ENCODE measurements around the gene SYT1.
"Not testable (repeated sequence)": the region's sequence is repeated elsewhere in the genome, so short reads cannot be mapped to it uniquely, and the experiment has no call there.

The SYT1 gene

DNA sequence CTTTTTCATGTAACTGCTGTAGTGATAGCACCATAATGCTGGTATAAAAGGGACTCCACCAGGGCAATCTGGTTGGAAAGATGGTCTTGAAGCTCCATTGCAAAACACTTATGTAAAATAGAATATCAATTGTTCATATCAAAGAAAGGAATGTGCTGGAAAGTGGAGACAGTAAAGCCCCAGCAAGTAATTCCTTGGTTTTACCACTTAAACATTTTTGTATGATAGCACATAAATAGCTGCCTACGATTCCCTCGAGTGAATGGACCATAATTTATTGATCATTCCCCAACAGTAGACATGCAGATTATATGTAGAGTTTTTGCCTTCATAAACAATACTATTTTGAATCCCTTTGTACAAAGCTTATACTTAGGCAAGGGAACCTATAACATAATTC, 550.7 kb downstream of the SYT1 start:
- DNase-seq, result no peak

DNA sequence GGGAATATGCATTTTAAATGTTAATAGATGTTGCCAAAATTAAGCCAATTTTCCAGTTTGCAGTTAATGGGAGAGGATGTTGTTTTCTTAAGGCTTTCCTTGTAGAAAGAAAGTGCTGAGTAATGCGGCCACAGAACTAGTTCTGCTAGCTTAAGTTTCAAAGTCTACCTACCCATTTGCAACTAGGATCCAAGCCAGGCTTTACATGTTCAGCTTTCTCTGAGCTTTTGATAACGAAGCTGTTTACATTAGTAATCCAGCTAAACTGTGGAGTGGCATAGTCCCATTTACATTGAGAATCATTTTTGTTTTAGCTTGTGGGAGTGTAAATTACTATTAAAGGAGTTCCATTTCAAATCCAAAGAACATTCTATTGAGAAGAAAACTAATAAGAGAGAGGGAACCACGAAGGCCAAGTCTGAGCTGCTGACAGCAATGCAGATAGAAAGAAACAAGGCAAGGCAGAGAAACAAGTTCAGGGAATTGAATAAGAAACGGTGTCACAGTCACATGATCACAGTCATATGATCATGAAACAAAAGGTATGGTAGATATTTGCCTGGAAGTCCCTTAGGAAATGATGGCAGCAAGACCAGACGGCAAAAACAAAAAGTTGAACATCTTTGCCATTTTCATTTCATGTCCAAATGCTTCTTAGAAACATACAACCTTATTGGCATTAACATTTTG, 551.3 kb downstream of the SYT1 start:
- DNase-seq, result no peak

DNA sequence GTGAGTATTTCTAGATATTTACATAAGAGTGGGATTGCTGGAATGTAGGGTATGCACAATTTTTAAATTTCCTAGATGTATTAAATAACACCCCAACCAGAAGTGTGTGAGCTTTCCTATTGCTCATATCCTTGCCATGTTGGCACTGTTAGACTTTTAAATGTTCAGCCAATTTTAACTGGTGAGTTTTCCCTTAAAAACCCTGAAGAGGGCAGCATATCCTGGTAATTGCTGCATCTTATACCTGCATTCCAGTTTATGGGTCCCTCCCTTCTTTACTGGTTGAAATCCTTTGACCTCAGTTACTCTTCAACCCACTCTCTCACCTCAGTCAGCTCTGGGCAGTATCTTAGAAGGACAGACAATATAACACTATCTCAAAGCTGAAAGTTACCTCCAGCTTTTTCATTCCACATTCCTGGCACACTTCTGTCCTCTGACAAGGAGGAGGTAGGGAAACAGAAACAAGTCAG, 555.6 kb downstream of the SYT1 start:
- DNase-seq, result no peak

DNA sequence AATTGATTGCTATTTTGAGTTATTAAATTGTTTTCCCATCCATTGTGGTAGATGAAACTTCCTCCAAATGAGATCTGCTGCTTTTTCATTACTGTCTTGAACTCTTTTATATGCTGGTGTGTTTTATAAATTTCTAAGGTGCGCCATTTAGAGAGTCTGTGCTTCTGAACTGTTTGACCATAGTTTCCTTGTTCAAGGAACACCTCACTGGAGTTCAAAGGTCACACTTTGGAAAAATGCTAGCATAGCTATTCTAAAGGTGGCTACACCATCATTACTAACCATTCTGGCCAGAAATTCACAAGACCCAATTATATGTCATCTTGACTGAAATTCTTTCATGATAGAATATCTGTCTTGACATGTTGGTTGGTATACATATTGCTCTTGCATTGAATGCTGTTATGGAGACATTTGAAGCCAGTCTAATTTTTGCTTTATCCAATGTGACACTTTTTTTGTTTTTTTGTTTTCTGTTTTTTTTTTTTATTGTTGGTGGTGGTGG, 556.7 kb downstream of the SYT1 start:
- DNase-seq, result no peak

DNA sequence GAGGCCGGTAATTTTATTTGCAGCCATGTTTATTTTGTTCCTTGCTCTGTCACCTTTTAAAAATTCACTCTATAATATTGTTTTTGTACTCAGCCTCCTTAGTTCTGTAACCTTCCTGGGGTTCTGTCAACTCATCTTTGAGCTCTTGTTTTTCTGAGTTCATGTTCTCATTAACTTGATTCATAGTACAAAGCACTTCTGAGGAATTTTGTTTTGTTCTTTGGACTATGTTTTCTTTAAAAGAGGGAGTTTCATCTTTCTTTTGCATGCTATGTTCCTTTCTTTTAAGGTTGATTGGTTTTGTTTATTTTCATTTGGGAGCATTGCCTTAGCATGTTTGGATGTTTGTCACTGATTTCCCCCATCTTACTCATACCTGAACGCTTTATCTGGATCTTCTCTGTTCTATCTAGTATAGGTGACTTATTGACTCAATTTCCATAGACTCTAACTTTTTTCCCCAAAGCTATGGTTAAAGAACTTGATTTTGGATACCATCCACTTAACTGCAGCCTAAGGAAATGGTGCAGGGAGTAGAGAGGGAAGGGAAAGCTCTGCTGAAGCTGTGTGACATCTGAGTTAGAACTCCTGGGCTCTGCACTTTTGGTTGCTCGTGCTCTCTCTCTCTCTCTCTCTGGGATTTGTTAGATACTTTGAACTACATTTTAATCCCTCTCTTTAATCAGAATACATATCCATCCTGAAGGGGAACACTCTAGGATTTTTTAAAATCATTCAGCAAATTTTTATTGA, 557.7 kb downstream of the SYT1 start:
- DNase-seq, result no peak

DNA sequence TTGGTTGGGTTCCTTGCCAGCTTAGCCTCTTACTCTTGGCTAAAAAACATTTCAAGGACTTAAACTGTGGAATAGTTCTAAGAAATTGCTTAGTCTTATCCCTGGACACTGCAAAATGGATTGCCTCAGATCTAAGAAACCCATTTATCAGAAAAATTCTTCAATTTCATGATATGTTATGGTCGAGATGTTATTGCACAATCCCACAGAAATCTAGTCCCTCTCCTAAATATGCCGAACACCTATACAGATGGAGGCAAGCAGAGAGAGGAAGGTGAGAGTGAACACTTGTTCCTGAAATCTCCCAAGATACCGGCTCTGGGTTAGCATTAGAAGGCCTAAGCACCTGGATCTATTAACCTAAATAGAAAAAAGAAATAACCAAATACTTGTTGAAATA, 559.0 kb downstream of the SYT1 start:
- no peak for DNase-seq

DNA sequence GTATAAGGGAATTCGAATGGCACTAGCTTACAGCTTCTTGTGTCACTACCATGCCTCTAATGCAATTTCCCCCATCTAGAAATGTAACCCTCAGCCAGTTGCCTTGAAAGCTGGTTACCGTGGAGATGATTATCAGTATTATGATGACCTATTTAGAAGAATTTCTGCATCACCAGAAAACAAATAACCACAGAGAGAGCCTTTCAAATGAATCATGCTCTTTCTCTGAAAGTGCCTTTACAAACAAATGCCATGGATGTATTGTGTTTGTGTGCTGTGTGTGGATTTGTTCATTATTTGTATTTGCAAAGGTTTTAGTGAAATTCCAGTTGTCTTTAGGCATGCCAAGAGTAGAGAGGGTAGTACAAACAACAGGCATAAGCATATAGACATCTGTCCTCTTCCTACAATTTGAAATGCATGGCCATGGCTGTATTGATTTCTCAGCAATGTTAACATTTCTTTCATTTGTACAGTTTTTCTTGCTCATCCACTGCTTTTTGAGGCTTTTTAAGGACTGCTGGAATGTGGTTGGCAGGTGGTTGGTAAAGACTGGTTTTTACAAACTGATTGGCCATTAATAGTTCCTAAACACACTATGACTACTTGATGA, 559.6 kb downstream of the SYT1 start:
- DNase-seq, result no peak

DNA sequence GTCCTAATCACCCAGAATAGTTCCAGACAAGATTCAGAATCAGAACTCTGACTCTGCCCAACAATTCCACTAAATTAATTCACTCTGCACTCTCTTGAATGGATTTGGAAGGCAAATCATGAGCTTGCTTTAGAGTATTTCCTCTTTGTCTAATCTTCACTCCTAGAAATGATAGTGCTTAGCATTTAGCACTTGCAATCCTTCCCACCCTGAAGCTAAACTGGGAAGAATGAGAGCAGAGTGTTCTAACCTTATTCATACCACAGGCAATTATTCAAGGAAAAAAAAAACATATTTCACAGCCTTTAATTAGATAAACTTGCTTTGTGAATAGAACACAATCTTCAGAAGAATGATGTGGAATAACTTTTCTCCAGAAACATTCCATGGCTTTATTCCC, 561.5 kb downstream of the SYT1 start:
- DNase-seq, result no peak

DNA sequence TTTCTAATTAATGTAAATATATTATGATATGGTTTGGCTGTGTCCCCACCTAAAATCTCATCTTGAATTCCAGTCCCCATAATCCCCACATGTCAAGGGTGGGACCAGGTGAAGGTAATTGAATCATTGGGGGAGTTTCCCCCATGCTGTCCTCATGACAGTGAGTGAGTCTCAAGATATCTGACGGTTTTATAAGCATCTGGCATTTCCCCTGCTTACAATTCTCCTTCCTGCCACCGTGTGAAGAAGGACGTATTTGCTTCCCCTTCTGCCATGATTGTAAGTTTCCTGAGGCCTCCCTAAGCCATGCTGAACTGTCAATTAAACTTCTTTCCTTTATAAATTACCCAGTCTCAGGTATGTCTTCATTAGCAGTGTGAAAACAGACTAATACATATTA, 562.2 kb downstream of the SYT1 start:
- not testable (repeated sequence) for DNase-seq

DNA sequence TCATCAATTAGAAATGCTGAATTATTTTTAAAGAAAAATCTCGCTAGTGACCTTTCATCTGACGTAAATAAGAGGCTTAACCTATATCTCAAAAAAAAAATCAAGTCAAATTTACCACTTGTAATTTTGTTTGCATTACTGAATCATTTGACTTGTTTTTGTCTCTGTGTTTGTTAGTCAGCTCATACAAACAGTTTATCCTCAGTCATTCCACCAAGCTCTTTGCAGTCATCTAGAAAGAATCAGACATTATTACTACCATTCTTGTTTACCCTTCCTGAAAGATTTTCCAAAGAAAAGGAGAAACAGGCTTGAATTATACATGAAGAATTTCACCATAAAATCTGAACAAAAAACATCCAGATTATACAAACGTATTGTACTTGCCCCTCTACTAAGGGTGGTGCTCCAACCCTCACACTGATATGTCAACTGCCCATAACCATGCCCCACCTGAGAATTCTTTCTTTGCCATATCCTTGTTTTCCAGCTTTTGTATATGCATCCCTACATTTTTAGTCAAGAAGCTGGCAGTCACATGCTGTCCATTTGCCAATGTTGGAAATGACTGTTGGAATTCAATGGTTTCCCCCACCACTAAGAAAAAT, 569.0 kb downstream of the SYT1 start:
- DNase-seq, result no peak

DNA sequence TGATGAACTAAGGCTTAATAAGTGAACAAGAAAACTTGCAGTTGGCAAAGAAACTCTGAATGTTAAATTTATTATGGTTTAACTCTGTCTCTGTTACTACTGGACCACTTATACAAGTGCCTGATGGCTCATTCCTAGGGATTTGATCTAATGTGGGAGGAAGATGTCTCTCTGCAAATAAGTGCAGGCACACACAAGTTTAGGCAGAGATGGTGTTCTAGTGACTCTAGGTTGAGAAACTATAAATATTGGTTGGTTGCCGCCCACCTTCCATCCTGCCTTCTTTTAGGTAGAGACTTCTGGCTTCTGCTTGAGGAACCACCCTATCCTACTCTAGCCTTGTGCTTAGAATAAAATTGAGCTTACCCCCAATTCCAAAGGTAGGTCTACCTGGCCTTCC, 570.0 kb downstream of the SYT1 start:
- no peak for DNase-seq

DNA sequence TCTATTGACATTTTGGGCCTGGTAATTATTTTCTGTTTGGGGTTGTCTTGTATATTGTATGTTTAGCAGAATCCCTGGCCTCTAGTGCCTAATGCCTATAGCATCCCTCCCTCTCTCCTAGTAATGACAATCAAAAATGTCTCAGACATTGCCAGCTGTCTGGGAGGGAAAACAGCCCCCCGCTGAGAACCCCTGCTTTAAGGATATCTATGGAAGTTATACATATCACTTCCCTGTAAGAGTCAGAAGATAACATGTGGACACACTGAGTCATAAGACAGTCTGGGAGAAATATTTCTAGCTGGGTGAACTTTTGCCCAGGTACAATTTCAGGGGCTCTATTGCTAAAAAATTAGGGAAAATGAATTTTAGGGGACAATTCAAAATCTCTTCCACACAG, 571.2 kb downstream of the SYT1 start:
- DNase-seq, result no peak

DNA sequence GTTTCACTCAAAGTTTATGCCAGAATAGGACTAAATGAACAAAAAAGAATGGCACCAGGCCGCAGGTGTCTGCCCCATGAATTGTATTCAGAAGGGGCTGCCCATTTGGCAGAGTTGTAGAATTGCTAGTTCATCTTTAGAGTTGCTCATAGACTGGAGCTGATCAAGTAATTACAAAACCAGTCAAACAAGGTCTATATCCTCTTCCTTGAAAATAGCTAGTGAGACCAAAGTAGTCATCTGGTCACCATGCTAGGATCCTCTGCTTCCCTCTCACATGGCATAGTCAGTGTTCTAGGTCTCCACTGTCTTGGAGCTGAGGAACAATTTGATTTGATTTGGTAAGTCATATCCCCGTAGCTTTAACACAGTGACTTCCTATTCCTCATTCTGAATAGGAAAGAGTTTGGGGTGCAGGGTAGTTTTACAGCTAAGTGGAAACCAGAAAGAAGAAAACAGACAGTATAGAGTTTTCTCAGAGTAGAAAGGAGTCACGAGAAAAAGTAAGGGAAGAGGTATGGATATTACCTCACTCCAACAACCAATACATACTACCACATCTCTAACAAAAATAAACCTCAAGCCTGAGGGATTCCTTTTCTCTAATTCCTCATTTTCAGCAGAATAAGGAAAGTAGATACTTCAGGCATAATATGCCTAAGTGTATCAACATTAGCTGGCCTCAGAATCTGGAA, 574.1 kb downstream of the SYT1 start:
- DNase-seq, result no peak

DNA sequence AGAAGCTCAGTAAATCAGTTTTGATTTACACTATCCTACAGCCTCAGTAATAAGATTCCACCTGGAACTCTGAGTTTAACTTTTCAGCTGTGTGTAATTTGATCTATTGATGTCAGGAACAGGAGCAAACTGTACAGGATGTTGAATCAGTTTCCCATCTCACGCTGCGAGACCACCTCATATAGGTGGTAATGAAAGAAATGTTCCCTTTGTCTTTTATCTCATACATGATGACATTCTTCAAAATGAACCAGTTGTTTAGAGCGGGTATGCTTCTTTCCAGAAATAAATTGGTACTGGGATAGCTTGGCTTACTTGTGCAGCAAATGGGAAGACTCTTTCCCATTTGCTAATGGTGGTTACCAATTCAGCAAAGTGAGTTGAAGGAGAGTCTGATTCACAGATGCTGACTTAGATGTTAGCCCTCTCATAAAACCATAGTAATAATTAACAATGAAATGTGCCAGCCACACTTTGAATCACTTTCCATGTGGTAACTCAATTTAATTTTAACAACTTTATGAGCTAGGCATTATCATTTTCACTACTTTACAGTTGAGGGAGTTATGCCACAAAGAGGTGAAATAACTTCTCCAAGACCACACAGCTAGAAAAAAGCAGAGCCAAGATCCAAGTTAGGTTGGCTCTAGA, 574.7 kb downstream of the SYT1 start:
- DNase-seq, result no peak

DNA sequence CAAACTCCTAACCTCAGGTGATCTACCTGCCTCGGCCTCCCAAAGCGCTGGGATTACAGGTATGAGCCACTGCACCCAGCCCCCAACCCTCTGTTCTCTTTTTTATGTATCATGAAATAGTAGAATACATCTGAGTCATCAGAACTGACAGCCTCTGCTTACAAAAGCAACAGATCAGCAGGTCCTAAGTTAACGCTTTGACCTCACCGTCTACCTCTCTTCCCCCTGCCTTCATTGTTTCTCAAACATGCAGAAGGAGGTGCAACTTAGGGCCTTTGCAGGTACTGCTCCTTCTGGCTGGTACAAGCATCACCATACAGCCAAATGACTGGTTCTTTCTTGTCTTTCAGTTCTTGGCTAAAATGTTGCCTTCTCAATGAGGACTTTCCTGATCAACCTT, 577.0 kb downstream of the SYT1 start:
- DNase-seq, result no peak

DNA sequence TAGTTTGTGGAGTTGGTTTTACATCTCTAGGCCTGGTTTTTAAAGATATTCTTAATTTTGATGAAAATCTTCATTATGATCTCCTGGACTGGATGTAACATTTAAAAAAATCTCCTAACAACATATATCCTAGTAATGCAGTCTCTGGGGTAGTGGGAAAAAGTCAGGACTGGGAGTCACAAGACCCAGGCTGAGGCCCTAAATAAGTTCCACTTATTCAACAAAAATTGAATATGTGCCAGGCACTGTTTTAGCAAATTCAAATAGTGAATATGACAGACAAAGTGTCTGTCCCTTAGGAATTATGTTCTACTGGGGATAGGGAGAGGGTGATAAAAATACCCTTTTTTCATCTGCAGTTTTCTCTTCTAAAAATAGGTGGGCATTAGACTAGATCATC, 577.8 kb downstream of the SYT1 start:
- DNase-seq, result no peak

DNA sequence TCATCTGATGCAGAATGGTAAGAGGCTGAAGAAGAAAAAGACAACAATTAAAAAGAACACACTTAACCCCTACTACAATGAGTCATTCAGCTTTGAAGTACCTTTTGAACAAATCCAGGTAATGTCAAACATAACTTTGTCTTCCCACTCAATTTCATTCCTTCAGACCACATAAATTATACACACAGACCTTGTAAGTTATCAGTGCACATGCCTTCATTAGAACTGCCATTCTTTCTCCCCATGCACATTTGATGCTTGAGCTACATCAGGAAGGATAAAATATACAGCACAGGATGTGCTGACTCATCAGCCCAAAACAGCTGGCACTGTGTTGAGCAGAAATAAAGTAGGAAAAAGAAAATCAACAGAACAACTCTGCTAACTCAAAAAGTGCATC, 579.5 kb downstream of the SYT1 start:
- DNase-seq, result no peak

DNA sequence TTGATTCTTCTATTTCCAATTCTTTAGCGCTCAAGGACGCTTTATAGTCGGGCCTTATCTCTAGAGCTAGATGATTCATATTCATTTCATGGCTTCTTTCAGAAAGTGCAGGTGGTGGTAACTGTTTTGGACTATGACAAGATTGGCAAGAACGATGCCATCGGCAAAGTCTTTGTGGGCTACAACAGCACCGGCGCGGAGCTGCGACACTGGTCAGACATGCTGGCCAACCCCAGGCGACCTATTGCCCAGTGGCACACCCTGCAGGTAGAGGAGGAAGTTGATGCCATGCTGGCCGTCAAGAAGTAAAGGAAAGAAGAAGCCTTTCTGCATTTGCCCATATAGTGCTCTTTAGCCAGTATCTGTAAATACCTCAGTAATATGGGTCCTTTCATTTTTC, 584.2 kb downstream of the SYT1 start:
- no peak for DNase-seq

DNA sequence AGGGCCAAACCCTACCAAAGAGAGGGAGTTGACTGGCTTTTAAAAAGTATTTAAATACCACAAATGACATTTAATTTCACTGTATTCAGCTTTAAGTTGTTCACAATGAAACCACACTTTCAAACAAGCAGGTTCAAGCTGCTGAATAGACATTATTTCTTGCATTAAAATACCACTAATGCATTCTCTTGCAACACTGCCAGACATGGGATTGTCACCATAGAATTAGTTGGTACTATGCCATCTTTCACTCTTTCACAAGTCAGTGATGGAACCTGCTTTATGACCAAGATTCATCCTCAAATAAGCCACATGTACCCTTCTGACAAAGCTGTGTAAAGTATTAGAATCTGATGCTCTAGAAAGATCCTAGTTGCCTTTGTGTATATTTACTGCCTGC, 586.8 kb downstream of the SYT1 start:
- no peak for DNase-seq

DNA sequence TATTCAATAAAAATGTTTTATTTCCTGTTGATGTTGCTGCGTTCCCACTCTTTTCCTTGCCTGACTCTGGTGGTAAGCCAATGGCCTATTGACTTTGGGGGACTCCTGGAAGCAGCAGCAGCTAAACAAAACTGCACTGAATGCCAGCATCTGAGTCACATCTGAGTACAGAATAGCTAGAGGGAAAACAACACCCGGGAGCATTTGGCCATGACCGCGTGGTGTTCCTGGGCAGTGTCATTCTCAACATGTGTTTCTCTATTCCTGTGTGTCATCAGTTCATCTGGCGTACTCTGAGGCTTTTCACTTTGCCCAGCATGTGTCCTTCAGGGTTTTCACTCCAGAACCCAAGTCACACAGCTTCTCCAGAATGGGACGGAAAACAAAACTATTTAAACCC, 587.4 kb downstream of the SYT1 start:
- no peak for DNase-seq

DNA sequence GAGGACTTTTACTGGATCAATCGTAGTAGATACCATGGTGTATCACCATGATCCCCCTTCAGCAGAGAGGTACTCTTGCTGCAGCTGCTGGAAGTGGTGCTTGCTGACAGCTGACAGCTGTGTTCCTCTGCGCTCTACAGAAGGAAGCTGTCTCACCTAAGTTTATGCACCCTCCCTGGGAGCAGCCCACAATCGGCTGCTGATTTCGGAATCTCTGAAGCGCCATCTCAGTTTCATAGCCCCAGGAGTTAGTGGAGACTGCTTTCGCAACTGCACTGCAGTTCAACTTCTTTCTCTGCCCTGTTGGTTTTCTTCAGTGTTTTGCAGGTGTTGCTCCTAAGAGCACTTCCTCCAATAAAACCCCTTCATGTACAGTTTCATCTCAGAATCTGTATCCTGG, 588.3 kb downstream of the SYT1 start:
- no peak for DNase-seq

DNA sequence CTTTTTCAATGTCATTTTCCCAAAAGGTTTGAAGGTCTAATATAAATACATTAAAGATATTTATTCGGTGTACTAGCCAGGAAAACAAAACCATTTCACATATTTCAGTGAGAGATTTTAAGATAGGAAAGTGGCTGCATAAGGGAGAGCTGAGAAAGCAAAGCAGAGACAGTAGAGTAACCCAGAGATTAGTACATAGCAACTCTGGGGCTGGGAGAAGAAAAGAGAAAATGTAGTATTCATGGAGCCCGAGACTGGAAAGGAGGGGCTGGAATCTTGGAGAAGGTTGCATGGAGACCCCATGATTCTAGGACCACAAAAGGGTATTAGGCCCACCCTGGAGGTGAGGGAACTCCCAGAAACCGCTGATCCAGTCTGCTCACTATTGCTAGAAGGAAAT, 589.2 kb downstream of the SYT1 start:
- DNase-seq, result no peak

Measured in activated T-cell treated with anti-CD3 and anti-CD28 coated beads for 4 hours (primary cell).